ENCODE data around the gene ZGLP1.
"Not testable (repeated sequence)": the region's sequence is repeated elsewhere in the genome, so short reads cannot be mapped to it uniquely, and the experiment has no call there.

The ZGLP1 gene
- 0.56 reads per million for total RNA-seq

DNA sequence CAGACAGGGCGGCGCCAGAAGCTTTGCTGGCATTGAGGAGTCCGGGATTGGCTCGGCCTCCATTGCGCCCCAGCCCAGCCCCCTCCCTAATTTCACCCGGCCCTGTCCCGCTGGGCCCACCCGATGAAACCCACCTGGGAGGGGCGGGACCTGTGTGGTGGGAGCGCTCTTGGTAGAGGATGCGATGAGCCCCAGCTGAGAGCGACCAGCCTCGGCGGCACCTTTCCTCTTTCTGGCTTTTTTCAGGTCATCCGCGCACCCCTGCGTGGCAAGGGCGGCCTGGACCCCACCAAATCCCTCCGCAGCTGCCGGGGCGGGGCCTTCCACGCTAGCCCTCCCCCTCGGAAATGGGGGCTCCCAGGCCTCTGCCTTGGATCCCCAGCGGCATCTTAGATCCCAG is at the start of gene ZGLP1:
Gene ZGLP1 (minus strand): TSS at position 393 of the 400 bp plus-strand sequence.
- DNase-seq = no peak

- no peak for DNase-seq
Measured at GRCh38 chr19:10356431-10356830, 46.8 kb upstream of the ZGLP1 start.

DNA sequence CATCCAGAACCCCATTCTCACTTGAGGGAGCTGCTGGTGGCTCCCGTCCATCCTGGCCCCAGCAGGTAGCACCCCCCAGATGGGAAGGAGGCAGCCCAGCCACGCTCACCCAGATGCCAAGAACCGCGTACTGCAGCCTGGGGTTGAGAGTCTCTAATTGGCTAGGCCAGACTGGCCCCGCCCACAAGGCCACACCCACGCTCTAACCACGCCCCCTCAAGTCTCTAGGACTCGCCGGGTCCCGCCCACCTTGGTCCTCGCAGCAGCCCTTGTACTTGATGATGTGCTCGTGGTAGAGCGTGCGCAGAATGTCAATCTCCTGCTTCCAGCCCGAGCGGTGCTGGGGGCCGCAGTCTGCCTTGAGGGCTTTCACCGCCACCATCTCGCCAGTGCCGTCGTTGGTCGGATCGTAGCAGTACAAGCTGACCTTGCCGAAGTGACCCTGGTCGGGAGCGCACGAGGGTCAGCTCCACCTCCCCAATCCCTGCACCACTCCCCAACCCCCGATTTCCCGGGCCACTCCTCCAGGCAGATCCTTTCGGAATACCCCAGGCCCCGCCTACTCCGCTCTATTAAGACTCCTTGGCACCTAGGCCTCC is 44.3 kb upstream of the ZGLP1 start:
- DNase-seq = no peak

GRCh38 chr19:10352764-10353671 is 43.4 kb upstream of the ZGLP1 start:
- no peak for DNase-seq

- DNase-seq = no peak
Measured at GRCh38 chr19:10346509-10346908, 36.9 kb upstream of the ZGLP1 start.

- no peak for DNase-seq
Measured at GRCh38 chr19:10344780-10345179, 35.2 kb upstream of the ZGLP1 start.

- no peak for DNase-seq
Measured at GRCh38 chr19:10343495-10343894, 33.9 kb upstream of the ZGLP1 start.

GRCh38 chr19:10339977-10340376 is 30.4 kb upstream of the ZGLP1 start:
- no peak for DNase-seq

GRCh38 chr19:10339380-10339960 is 29.9 kb upstream of the ZGLP1 start, which contains the start of gene ICAM3:
TSS of gene ICAM3 (minus strand) at chr19:10339624. CDS start at chr19:10339614, 10 bp downstream.
- peak; percentile 37 for DNase-seq

GRCh38 chr19:10338940-10339339 is 29.3 kb upstream of the ZGLP1 start:
- DNase-seq = no peak

- DNase-seq = not testable (repeated sequence)
Measured at GRCh38 chr19:10336725-10337124, 27.1 kb upstream of the ZGLP1 start.

- no peak for DNase-seq
Measured at GRCh38 chr19:10335352-10335985, 25.9 kb upstream of the ZGLP1 start.

- DNase-seq = no peak
Measured at GRCh38 chr19:10334588-10335351, 25.2 kb upstream of the ZGLP1 start.

DNA sequence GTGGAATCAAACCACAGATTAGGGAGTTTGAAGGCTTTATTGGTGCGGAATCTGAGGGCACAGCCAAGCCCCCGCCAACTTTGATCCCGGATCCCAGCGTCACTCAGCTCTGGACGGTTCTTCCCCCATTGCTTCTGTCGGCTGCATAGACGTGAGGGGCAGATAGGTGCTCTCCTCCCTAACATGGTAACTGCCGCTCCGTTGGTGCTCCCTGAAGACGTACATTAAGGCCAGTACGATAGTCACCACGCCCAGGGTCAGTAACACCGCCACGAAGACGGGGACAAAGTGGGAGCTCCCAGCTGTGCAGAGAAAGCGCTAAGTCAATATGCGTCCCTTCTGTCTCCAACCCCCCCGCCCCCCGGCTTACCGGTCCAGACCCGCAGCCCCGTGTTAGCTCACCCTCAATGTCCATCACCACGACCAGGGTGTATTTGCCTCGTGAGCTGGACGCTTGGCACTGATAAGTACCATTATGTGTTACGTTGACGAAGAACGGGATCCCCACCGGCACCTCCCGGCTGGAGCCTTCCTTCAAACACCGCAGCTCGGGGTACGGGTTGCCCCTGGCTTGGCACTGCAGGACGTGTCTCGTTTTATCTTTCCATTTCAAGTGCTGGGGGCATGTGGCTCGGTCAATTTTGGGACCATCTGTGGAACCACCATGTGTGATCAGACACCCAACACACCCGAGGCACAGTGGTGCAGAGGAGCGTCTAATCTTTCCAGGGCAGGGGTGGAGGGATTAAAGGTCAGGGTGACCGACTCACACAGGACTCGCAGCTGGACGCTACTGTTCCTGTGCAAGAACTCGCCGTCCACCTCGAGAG is 24.4 kb upstream of the ZGLP1 start:
- DNase-seq = no peak

DNA sequence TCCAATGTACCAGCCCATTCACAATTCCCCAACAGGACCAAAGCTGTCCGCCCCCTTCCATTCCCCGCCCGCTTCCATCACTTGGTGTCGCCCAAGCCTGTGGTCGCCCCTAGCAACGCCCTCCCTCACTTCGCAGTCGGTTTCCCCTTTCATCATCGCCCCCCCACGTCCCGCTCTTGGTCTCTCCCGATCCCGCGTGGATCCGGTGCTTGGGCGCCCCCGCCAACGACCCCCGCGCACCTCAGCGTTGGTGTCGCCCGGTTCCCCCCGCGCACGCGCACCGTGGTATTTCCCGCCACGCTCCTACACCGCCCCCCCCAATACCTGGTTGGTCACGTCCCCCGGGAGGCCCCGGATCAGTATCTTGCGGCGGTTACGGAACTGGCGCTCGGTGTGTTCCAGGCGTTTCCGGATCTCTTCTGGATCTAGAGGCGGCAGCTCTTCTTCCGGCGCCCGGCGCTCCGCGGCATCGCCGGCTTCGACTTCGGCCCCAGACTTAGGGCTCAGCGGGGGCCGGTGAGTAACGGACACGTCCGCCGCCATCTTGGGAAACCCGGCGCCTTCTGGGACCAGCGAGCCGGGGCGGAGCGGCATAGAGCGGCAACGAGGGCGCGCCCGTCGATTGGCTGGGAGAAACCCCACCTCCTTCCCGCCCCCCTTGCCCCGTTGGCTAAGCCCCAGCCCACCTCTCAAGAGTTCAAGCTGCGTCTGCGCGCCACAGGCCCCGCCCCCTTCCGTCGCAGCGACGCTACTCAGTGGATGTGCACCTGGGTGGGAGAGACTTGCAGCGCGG is 23.5 kb upstream of the ZGLP1 start, which contains the start of gene RAVER1:
Gene RAVER1 (minus strand): TSS at position 565 of the 793 bp plus-strand sequence. CDS start 22 bp downstream, at position 543.
- peak; percentile 96 for DNase-seq

GRCh38 chr19:10332158-10332964 is 22.7 kb upstream of the ZGLP1 start:
- DNase-seq = no peak

- DNase-seq = no peak
Measured at GRCh38 chr19:10329555-10329954, 19.9 kb upstream of the ZGLP1 start.

- DNase-seq = no peak
Measured at GRCh38 chr19:10328558-10329429, 19.2 kb upstream of the ZGLP1 start.
